Activated CD8-positive, alpha-beta T cell treated with anti-CD3 and anti-CD28 coated beads, Interleukin-2, amount 10 ng/mL, durations not matched to agents 7 days and 5 days (primary cell): Measurements from ENCODE around the gene TMEM25. TPM values are rescaled to one million over a fixed set of nuclear protein-coding genes. Genes with fewer than 3 reads are reported as not detected.
"Not testable (repeated sequence)": the region's sequence is repeated elsewhere in the genome, so short reads cannot be mapped to it uniquely, and the experiment has no call there.

Source experiments
- ATAC-seq: fragments of 150-1000 bp; cut with Tn5 transposase; one replicate; pipeline ENCODE4 v1.10.0; 2021; ENCODE audit warnings: moderate library complexity
- CTCF ChIA-PET: fragments of 350-600 bp; sonication (Branson Sonifier 250); formaldehyde crosslinking; loops from one replicate; lab custom pipeline; 2021; ENCODE audit warnings: antibody characterized with exemption; lab: Charles Lee
- POLR2A ChIA-PET: fragments of 350-600 bp; sonication (Branson Sonifier 250); formaldehyde crosslinking; loops from one replicate; lab custom pipeline; 2021; ENCODE audit warnings: antibody characterized with exemption; lab: Charles Lee
- DNase-seq: peaks from one replicate; pipeline ENCODE4 v3.0.0-alpha.2; 2020
- H3K27ac Mint-ChIP-seq: one replicate; pipeline ENCODE4 v1.8.0; 2021; ENCODE audit warnings: mild to moderate bottlenecking, mixed read lengths
- H3K27me3 Mint-ChIP-seq: one replicate; pipeline ENCODE4 v1.8.0; 2021; ENCODE audit warnings: low read depth, mixed read lengths
- H3K36me3 Mint-ChIP-seq: one replicate; pipeline ENCODE4 v1.8.0; 2021; ENCODE audit warnings: low read depth, mixed read lengths
- H3K4me1 Mint-ChIP-seq: one replicate; pipeline ENCODE4 v1.8.0; 2021; ENCODE audit warnings: low read depth, mixed read lengths
- H3K4me3 Mint-ChIP-seq: one replicate; pipeline ENCODE4 v1.8.0; 2021; ENCODE audit warnings: mild to moderate bottlenecking, mixed read lengths
- H3K9me3 Mint-ChIP-seq: one replicate; pipeline ENCODE4 v1.8.0; 2022; ENCODE audit warnings: mixed read lengths; ENCODE audit not compliant: insufficient read depth
- total RNA-seq, 2 experiments: library from RNA; stranded (reverse); gene quantifications; one replicate each; pipeline ENCODE4 v1.2.3, GENCODE V29; 2021

TMEM25 gene
- total RNA-seq, 2 experiments from 2014 or later, result 6.1 to 8.9 TPM

DNA sequence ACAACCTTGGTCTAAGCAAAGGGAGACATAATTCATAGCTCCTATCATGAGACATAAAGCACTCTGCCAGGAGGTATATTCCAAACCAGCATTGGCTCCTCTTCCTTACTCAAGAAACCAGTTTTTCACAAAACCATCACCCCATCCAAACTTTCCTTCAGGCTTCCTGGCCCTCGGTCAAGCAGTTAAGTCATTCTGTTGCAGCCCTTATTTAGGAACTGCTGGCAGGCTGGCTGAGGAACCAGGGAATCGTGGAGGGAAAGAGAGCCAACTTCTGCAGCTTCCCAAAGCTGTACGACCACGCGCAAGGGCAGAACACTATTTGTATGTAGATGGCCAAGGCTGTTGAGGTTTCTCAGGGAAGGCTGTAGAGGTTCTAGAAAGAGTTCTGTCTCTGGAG, 34.1 kb downstream of the TMEM25 start:
- ChIA-PET CTCF (interaction anchor here (0.9 kb wide), 1 partner anchor 58 kb away, joined by 3 read pairs; no protein-coding TSS in a partner anchor), POLR2A (no interaction called here)
- H3K9me3 Mint-ChIP-seq, result no peaks in the 10 kb centered on the region
- peaks cover 16% of the 10 kb centered on the region for H3K4me1 Mint-ChIP-seq
- H3K27me3 Mint-ChIP-seq, result no peaks in the 10 kb centered on the region
- peak overlapping the region; percentile 50 for H3K27ac Mint-ChIP-seq
- no peaks in the 10 kb centered on the region for H3K36me3 Mint-ChIP-seq
- no peak for ATAC-seq
- no peak for DNase-seq
- H3K4me3 Mint-ChIP-seq, result peak overlapping the region; percentile 93

DNA sequence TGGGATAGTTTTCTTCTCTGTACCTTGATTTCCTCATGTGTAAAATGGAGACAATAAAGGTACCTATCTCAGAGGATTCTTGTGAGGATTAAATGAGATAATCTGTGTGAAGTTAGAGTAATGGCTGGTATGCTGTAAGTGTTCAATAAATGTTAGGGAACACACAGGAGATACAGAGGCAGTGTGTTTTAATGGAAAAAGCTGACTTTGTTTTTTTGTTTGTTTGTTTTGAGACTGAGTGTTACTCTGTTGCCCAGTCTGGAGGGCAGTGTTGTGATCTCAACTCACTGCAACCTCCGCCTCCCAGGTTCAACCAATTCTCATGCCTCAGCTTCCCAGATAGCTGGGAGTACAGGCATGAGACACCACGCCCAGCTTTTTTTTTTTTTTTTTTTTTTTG, 38.7 kb downstream of the TMEM25 start:
- H3K4me3 Mint-ChIP-seq, result no peak overlapping the region
- CTCF ChIA-PET, result interaction anchor here (1.4 to 2.9 kb wide), 2 partner anchors 25 to 77 kb away, joined by 3 to 8 read pairs; no protein-coding TSS in a partner anchor

DNA sequence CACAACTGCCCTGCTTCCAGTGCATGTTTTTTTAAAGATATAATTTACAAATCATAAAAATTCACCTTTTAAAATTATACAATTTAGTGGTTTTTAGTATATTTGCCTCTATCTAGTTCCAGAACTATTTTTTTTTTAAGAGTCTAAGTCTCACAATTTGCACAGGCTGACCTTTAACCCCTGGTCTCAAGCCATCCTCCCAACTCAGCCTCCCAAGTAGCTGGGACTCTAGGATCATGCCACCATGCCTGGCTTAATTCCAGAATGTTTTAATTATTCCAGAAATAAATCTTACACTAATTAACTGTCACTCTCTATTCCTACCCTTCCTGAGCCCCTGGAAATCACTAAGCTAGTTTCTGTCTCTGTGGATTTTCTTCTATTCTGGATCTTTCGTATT, 39.8 kb downstream of the TMEM25 start:
- ChIA-PET POLR2A (no interaction called here), CTCF (interaction anchor here (2.9 kb wide), 1 partner anchor 24 kb away, joined by 8 read pairs; no protein-coding TSS in a partner anchor)
- no peaks in the 10 kb centered on the region for H3K9me3 Mint-ChIP-seq
- ATAC-seq (no peak), DNase-seq (no peak)
- H3K36me3 Mint-ChIP-seq, result peaks cover 14% of the 10 kb centered on the region
- H3K4me1 Mint-ChIP-seq, result peaks cover 40% of the 10 kb centered on the region
- no peak overlapping the region for H3K27ac Mint-ChIP-seq
- H3K4me3 Mint-ChIP-seq, result no peak overlapping the region
- no peaks in the 10 kb centered on the region for H3K27me3 Mint-ChIP-seq

More for the DNA sequence above, 38.7 kb downstream of the TMEM25 start:
- POLR2A ChIA-PET, result no interaction called here
- Mint-ChIP-seq H3K4me1 (peaks cover 36% of the 10 kb centered on the region), H3K27me3 (no peaks in the 10 kb centered on the region), H3K36me3 (peaks cover 11% of the 10 kb centered on the region), H3K27ac (no peak overlapping the region), H3K9me3 (no peaks in the 10 kb centered on the region)
- ATAC-seq (no peak), DNase-seq (no peak)

DNA sequence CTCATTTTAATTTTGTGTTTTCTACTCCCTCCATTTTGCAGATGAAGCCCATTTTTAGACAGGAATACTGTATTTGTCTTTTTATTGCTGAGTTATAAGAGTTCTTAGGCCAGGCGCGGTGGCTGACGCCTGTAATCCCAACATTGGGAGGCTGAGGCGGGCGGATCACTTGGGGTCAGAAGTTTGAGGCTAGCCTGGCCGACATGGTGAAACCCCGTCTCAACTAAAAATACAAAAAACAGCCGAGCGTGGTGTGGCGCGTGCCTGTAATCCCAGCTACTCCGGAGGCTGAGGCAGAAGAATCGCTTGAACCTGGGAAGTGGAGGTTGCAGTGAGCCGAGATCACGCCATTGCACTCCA, 40.7 kb downstream of the TMEM25 start:
- not testable (repeated sequence) for H3K27me3 Mint-ChIP-seq, H3K9me3 Mint-ChIP-seq, ATAC-seq
- H3K36me3 Mint-ChIP-seq, result peaks cover 22% of the 10 kb centered on the region
- H3K4me3 Mint-ChIP-seq, result peak overlapping the region; percentile 94
- CTCF ChIA-PET, result interaction anchor here (2.7 kb wide), 1 partner anchor 23 kb away, joined by 13 read pairs; no protein-coding TSS in a partner anchor
- POLR2A ChIA-PET, result interaction anchor here (0.6 to 1.0 kb wide), 4 partner anchors 14 to 1243 kb away, joined by 3 read pairs; partner anchors contain the start of gene DDX6
- DNase-seq, result peak; percentile 35
- peak overlapping the region; percentile 91 for H3K27ac Mint-ChIP-seq
- peaks cover 41% of the 10 kb centered on the region for H3K4me1 Mint-ChIP-seq

DNA sequence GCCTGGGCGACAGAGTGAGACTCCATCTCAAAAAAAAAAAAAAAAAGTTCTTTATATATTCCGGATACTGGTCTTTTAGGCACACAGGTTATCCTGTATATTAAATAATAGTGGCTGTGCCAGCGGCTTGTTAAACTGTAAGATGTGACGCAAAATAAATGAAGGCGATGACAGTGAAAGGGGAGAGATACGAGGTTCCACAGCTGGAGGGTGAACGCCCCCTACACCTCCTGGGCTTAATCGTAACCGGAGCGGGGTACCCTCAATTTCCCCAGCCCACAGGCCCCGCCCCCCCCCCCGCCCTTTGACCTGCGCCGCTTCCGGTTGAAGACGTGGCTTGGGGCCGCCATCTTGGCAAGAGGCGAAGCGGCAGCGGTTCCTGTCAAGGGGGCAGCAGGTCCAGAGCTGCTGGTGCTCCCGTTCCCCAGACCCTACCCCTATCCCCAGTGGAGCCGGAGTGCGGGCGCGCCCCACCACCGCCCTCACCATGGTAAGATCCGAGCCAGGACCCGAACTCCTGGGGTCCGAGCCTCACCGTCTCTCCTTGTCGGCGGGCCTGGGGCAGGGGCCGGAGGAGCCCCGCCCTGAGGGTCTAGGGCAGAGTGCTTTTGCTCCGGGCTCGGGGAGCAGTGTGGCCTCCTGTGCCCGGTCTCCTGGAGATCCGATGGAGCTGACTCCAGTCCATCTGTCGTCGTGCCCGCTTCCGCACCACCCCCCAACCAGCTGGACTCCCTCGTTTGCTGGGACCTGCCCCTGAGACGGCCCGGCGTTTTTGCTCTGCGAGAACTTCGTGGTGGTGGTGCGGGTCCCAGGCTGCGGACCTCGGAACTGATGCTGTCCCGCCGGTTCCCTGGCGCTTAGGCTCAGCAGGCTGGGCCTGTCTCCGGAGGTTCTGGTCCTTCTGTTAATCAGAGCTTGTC, 41.3 kb downstream of the TMEM25 start, which contains the start of gene ARCN1:
Gene ARCN1 (plus strand): TSS at position 349 of the 920 bp plus-strand sequence. CDS start 139 bp downstream, at position 488.
- DNase-seq (peak; percentile 84), ATAC-seq (peak; percentile 84)
- H3K36me3 Mint-ChIP-seq, result peaks cover 24% of the 10 kb centered on the region
- POLR2A ChIA-PET, result interaction anchor here (0.6 to 1.6 kb wide), 9 partner anchors 15 to 1244 kb away, joined by 3 to 4 read pairs (median 3); partner anchors contain the start of genes CD3E, DDX6 and PHLDB1
- H3K4me3 Mint-ChIP-seq, result peak within 1 kb of the TSS; percentile 94
- peaks cover 45% of the 10 kb centered on the region for H3K4me1 Mint-ChIP-seq
- H3K27ac Mint-ChIP-seq, result peak within 1 kb of the TSS; percentile 91
- CTCF ChIA-PET, result interaction anchor here (1.0 to 2.7 kb wide), 5 partner anchors 23 to 765 kb away, joined by 3 to 13 read pairs (median 4); no protein-coding TSS in a partner anchor
- no peaks in the 10 kb centered on the region for H3K27me3 Mint-ChIP-seq
- H3K9me3 Mint-ChIP-seq, result no peaks in the 10 kb centered on the region

DNA sequence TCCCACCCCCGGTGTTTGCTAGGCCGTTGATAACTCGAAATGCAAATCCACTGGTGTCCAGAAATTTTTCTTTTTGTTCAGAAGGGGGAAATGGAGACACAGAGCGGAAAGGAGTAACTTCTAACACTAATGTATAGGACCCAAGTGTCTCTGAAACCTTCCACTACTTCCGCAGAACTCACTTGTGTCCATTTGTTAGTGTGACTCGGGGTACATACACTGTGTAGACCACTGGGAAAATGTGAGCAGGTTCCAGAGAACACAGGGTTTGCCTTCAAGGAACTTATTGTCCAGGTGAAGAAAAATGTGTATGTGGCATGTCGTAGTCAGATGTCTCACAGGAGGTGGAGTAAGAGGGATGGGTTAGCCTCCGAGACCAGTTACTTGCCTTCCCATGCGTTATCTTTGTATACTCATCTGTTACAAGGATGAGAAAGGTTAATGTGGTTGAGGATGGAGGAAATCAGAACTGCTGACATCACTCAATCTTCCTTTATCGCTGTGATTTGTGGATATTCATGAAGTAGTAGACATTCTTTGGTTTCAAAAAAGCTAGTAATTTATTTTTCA, 42.1 kb downstream of the TMEM25 start:
- CTCF ChIA-PET, result interaction anchor here (1.0 to 2.7 kb wide), 5 partner anchors 22 to 766 kb away, joined by 3 to 13 read pairs (median 4); no protein-coding TSS in a partner anchor
- peak overlapping the region; percentile 94 for H3K4me3 Mint-ChIP-seq
- no peaks in the 10 kb centered on the region for H3K27me3 Mint-ChIP-seq
- peaks cover 47% of the 10 kb centered on the region for H3K4me1 Mint-ChIP-seq
- peak; percentile 42 for DNase-seq
- peak overlapping the region; percentile 91 for H3K27ac Mint-ChIP-seq
- no peaks in the 10 kb centered on the region for H3K9me3 Mint-ChIP-seq
- peaks cover 28% of the 10 kb centered on the region for H3K36me3 Mint-ChIP-seq
- ATAC-seq, result peak; percentile 57
- POLR2A ChIA-PET, result interaction anchor here (0.8 to 1.6 kb wide), 5 partner anchors 22 to 268 kb away, joined by 3 to 4 read pairs (median 3); partner anchors contain the start of genes CD3E and PHLDB1

DNA sequence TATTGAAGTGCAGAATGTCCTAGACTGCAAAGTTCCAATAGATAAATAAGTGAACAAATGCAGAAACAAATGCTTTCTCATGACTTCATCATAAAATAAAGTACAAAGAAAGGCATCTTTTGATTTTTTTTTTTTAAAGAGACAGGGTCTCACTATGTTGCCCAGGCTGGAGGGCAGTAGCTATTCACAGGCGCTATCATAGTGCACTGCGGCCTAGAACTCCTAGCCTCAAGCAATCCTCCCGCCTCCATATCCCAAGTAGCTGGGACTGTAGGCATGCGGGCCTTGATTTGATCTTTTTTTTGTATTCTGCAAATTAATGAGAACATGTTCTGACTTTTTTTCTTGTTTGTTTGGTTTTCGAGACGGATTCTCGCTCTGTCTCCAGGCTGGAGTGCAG, 43.6 kb downstream of the TMEM25 start:
- ATAC-seq, result no peak
- Mint-ChIP-seq H3K27me3 (no peaks in the 10 kb centered on the region), H3K4me3 (no peak overlapping the region), H3K9me3 (no peaks in the 10 kb centered on the region), H3K4me1 (peaks cover 51% of the 10 kb centered on the region), H3K27ac (no peak overlapping the region), H3K36me3 (peaks cover 31% of the 10 kb centered on the region)
- ChIA-PET POLR2A (no interaction called here), CTCF (no interaction called here)
- no peak for DNase-seq

DNA sequence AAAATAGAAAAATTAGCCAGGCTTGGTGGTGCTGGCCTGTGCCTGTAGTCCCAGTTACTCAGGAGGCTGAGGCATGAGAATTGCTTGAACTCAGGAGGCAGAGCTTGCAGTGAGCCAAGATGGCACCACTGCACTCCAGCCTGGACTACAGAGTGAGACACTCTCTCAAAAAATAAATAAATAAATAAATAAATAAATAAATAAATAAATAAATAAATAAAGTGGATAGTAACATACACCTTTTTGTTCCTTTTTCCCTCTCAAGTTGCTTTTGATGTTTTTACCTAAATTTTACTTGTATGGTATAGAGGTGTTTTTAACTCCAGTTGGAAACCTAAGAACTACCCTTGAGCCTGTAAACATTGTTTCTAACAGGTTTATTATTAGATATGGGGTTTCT, 47.0 kb downstream of the TMEM25 start:
- CTCF ChIA-PET, result interaction anchor here (1.2 kb wide), 1 partner anchor 17 kb away, joined by 3 read pairs; no protein-coding TSS in a partner anchor
- H3K27me3 Mint-ChIP-seq, DNase-seq, H3K9me3 Mint-ChIP-seq, H3K4me3 Mint-ChIP-seq, POLR2A ChIA-PET, ATAC-seq, H3K27ac Mint-ChIP-seq: not testable (repeated sequence)
- H3K36me3 Mint-ChIP-seq, result peaks cover 34% of the 10 kb centered on the region
- peaks cover 39% of the 10 kb centered on the region for H3K4me1 Mint-ChIP-seq

DNA sequence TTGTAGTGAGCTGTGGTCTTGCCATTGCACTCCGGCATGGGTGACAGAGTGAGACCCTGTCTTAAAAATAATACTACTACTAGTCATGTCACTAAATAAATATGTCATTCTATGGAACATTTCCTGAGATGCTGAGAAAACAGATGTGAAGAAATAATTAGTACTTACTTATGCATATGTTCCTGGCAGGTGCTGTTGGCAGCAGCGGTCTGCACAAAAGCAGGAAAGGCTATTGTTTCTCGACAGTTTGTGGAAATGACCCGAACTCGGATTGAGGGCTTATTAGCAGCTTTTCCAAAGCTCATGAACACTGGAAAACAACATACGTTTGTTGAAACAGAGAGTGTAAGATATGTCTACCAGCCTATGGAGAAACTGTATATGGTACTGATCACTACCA, 50.1 kb downstream of the TMEM25 start:
- H3K4me3 Mint-ChIP-seq, result no peak overlapping the region
- DNase-seq, result no peak
- no peaks in the 10 kb centered on the region for H3K9me3 Mint-ChIP-seq
- H3K27me3 Mint-ChIP-seq, result no peaks in the 10 kb centered on the region
- CTCF ChIA-PET, result no interaction called here
- H3K27ac Mint-ChIP-seq, result no peak overlapping the region
- peaks cover 14% of the 10 kb centered on the region for H3K4me1 Mint-ChIP-seq
- H3K36me3 Mint-ChIP-seq, result peaks cover 44% of the 10 kb centered on the region
- POLR2A ChIA-PET, result no interaction called here
- no peak for ATAC-seq
